ENCODE results near the gene ADCY10. TPM values are rescaled to one million over a fixed set of nuclear protein-coding genes. Genes with fewer than 3 reads are reported as not detected.

The ADCY10 gene
- total RNA-seq, 1 experiment from 2014 or later: 0.20 TPM

DNA sequence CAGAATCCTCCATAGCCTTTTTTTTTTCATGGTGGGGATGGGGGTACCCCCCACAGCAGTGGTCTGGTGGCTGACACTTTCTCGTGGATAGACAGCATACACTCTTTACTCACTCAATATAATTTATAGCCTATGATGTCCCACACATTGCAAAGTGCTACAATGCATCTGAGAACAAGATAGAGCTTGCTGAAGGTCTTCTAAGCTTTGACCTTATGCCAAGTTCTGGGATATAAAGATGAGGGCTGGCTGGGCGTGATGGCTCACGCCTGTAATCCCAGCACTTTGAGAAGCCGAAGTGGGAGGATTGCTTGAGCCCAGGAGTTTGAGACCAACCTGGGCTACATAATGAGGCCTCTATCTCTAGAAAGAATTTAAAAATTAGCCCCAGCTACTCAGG is 114.2 kb downstream of the ADCY10 start:
- Mint-ChIP-seq H3K4me1 (peaks cover 18 to 20% of the 10 kb centered on the region in 2 experiments), H3K27ac (no peak overlapping the region), H3K9me3 (peaks cover 14 to 15% of the 10 kb centered on the region in 2 experiments; a peak in 4 of 5 replicates), H3K27me3 (ENCODE audit: low read depth) (no peaks in the 10 kb centered on the region), H3K36me3 (ENCODE audit: insufficient read depth in 1 of 3, low read depth in 3 of 3) (peaks cover 11 to 13% (median 13%) of the 10 kb centered on the region in 3 experiments), H3K4me3 (no peak overlapping the region)
- Histone ChIP-seq H3K79me1 (ENCODE audit: insufficient read depth, low read depth, low read length, poor library complexity, severe bottlenecking) (no peaks in the 10 kb centered on the region), H3K9ac (ENCODE audit: extremely low read depth, insufficient read length, low read length) (no peak overlapping the region), H3K79me2 (ENCODE audit: insufficient read depth, low read length) (no peaks in the 10 kb centered on the region), H2BK120ac (ENCODE audit: low read depth, low read length, poor library complexity, severe bottlenecking) (no peak overlapping the region), H2AFZ (ENCODE audit: low read length) (no peak overlapping the region), H2BK12ac (ENCODE audit: insufficient read length, low read depth, low read length) (no peak overlapping the region), H3K23ac (ENCODE audit: insufficient read length, low read depth, low read length) (no peak overlapping the region), H3K18ac (ENCODE audit: insufficient read length, low read depth, low read length) (no peak overlapping the region), H4K8ac (replicated peaks; ENCODE audit: insufficient read length, low read depth, low read length) (no peak overlapping the region), H2AK5ac (ENCODE audit: insufficient read length, low read length) (no peak overlapping the region), H3K27ac (ENCODE audit: insufficient read length, low read depth, low read length) (no peak overlapping the region), H4K20me1 (ENCODE audit: control insufficient read depth, insufficient read depth, insufficient read length) (no peaks in the 10 kb centered on the region), H3K56ac (ENCODE audit: insufficient read length, low read depth, low read length) (no peak overlapping the region), H3K23me2 (ENCODE audit: insufficient read length, low read depth, low read length, poor library complexity, severe bottlenecking) (no peaks in the 10 kb centered on the region), H4K5ac (ENCODE audit: insufficient read length, low read depth, low read length) (no peak overlapping the region), H3K27me3 (ENCODE audit: insufficient read depth, low read length) (no peaks in the 10 kb centered on the region), H3K14ac (ENCODE audit: insufficient read depth, low read length) (no peak overlapping the region), H3K4ac (ENCODE audit: low read depth, low read length) (no peak overlapping the region), H2BK5ac (ENCODE audit: insufficient read length, low read length) (no peak overlapping the region), H3K4me1 (ENCODE audit: insufficient read depth, low read length) (peaks cover 10% of the 10 kb centered on the region), H3K4me2 (ENCODE audit: insufficient read depth, insufficient read length, low read length) (no peak overlapping the region), H4K91ac (ENCODE audit: insufficient read length, low read depth, low read length) (no peak overlapping the region), H2BK20ac (ENCODE audit: low read depth, low read length, poor library complexity, severe bottlenecking) (no peak overlapping the region), H3K9me3 (ENCODE audit: control insufficient read depth, low read depth, low read length) (no peaks in the 10 kb centered on the region), H2BK15ac (ENCODE audit: low read depth, low read length) (no peak overlapping the region), H3T11ph (ENCODE audit: low read length) (no peak overlapping the region)
- TF ChIP-seq CTCF (conservative IDR thresholded peaks at IDR 0.05): no peak
- no peak for DNase-seq
- no CpG with 5 or more reads among the region's 4 CpGs for WGBS (ENCODE audit: extremely low coverage, insufficient read length, low lambda C conversion rate)

Data from H9 (cell line).